ENCODE data around the gene RTRAF. TPM values are rescaled to one million over a fixed set of nuclear protein-coding genes. Genes with fewer than 3 reads are reported as not detected.

RTRAF gene
- total RNA-seq, 4 donors from 2014 or later = 28.2 to 63.5 (median 54.4) TPM

DNA sequence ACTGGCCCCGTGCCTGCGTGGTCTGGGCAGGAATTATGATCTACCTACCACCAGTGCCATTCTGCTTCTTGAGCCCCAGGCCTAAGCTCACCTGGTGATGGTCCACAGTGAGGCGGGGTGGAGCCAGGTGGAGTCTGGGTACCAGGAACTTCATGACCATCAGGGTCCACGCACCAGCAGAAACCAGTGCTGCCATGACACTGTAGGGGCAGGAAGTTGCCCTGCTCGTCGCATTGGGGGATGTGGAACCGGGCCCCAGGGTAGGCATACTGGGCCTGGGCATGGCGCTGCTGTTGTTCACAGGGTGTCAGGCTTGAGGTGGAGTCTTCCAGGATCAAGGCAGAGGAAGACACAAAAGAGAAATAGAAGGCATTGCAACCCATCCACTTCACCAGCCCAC lies 29.6 kb downstream of the RTRAF start:
- DNase-seq (ENCODE audit: low spot score in 2 of 2) = no peak
- Histone ChIP-seq H3K36me3 (no peaks in the 10 kb centered on the region), H3K9me3 (no peaks in the 10 kb centered on the region), H3K27me3 (no peaks in the 10 kb centered on the region), H3K4me1 (peaks cover 12% of the 10 kb centered on the region), H3K4me3 (no peak overlapping the region), H3K27ac (no peak overlapping the region)
- TF ChIP-seq POLR2A (IDR thresholded peaks at IDR 0.05) (no peak), POLR2AphosphoS5 (IDR thresholded peaks at IDR 0.05) (no peak), EP300 (IDR thresholded peaks at IDR 0.05) (no peak)
- TF ChIP-seq, protein P1, sequence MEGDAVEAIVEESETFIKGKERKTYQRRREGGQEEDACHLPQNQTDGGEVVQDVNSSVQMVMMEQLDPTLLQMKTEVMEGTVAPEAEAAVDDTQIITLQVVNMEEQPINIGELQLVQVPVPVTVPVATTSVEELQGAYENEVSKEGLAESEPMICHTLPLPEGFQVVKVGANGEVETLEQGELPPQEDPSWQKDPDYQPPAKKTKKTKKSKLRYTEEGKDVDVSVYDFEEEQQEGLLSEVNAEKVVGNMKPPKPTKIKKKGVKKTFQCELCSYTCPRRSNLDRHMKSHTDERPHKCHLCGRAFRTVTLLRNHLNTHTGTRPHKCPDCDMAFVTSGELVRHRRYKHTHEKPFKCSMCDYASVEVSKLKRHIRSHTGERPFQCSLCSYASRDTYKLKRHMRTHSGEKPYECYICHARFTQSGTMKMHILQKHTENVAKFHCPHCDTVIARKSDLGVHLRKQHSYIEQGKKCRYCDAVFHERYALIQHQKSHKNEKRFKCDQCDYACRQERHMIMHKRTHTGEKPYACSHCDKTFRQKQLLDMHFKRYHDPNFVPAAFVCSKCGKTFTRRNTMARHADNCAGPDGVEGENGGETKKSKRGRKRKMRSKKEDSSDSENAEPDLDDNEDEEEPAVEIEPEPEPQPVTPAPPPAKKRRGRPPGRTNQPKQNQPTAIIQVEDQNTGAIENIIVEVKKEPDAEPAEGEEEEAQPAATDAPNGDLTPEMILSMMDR (IDR thresholded peaks at IDR 0.05) = no peak
- WGBS = 94% methylated on average over 8 of the region's 8 CpGs

GRCh38 chr14:52020161-52020714 lies 30.9 kb downstream of the RTRAF start:
- Histone ChIP-seq H3K27ac (no peak overlapping the region), H3K4me3 (no peak overlapping the region), H3K9me3 (no peaks in the 10 kb centered on the region), H3K36me3 (no peaks in the 10 kb centered on the region), H3K27me3 (no peaks in the 10 kb centered on the region), H3K4me1 (peaks cover 5% of the 10 kb centered on the region)
- TF ChIP-seq POLR2AphosphoS5 (IDR thresholded peaks at IDR 0.05) = no peak
- TF ChIP-seq, protein P1 (IDR thresholded peaks at IDR 0.05) = no peak
- TF ChIP-seq POLR2A (IDR thresholded peaks at IDR 0.05) = no peak
- no peak for TF ChIP-seq EP300 (IDR thresholded peaks at IDR 0.05)
- 72% methylated on average over 5 of the region's 5 CpGs for WGBS
- no peak for DNase-seq (ENCODE audit: low spot score in 2 of 2)

GRCh38 chr14:52020866-52021717 lies 31.7 kb downstream of the RTRAF start:
- DNase-seq (ENCODE audit: low spot score in 2 of 2) = no peak
- H3K27ac ChIP-seq = no peak overlapping the region
- H3K9me3 ChIP-seq = no peaks in the 10 kb centered on the region
- H3K4me3 ChIP-seq = no peak overlapping the region
- WGBS = 67% methylated on average over 7 of the region's 7 CpGs
- no peaks in the 10 kb centered on the region for H3K27me3 ChIP-seq
- H3K4me1 ChIP-seq = peaks cover 5% of the 10 kb centered on the region
- TF ChIP-seq POLR2A (IDR thresholded peaks at IDR 0.05) (no peak), POLR2AphosphoS5 (IDR thresholded peaks at IDR 0.05) (no peak), EP300 (IDR thresholded peaks at IDR 0.05) (no peak)
- TF ChIP-seq, protein P1 (IDR thresholded peaks at IDR 0.05) = no peak
- no peaks in the 10 kb centered on the region for H3K36me3 ChIP-seq

DNA sequence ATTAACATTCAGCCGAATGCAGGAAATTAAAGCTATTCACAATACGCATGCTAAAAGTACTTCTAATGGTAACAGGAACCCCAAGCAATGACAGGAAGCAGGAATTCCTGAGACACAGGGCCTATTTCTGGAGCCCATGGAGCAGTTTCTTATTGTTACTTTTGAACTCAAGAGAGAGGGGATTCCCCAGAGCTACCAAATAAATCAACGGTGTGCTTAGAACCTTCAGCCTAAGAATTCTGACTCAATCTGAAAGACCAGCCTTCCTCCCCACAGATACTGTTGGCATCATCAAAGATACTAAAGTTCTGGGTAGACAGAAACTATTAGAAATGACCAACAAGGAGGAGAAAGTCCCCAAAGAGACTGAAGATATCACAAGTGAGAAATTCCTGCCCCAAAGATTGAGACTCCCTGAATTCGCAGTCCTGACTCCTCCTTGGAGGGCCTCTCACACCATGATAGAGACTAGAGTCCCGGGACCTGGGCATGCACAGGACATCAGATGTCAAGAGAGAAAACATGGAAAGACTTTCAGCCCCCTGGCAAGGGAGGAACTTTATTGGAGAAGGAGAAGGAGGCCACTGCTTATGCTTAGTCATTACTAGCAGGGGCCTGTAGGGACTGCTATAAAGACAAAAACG lies 32.7 kb downstream of the RTRAF start:
- Histone ChIP-seq H3K27me3 (no peaks in the 10 kb centered on the region), H3K4me3 (no peak overlapping the region), H3K4me1 (peaks cover 5% of the 10 kb centered on the region), H3K27ac (no peak overlapping the region), H3K36me3 (no peaks in the 10 kb centered on the region), H3K9me3 (no peaks in the 10 kb centered on the region)
- TF ChIP-seq EP300 (IDR thresholded peaks at IDR 0.05) (no peak), POLR2AphosphoS5 (IDR thresholded peaks at IDR 0.05) (no peak), POLR2A (IDR thresholded peaks at IDR 0.05) (no peak)
- TF ChIP-seq, protein P1 (IDR thresholded peaks at IDR 0.05) = no peak
- no peak for DNase-seq (ENCODE audit: low spot score in 2 of 2)
- WGBS = 71% methylated on average over 6 of the region's 6 CpGs

DNA sequence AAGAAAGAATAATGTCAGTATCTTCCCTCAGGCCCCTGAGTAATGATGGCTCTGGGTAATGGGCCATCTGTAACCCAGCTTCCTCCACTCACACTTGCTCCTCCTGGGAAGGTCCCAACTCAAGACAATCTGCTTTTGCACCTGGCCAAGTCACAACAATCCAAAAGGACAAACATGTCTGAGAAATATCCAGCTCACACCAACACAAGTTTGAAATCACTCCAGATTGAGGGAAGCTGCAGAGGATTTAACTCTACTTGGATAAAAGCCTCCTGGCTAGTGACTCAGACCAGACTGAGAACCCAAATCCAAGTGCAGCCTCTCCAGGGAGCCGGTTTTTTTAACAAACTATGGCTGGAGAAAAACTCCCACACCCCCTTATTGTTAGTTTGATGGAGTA lies 34.2 kb downstream of the RTRAF start:
- TF ChIP-seq, protein P1 (IDR thresholded peaks at IDR 0.05) = no peak
- TF ChIP-seq POLR2A (IDR thresholded peaks at IDR 0.05) (no peak), POLR2AphosphoS5 (IDR thresholded peaks at IDR 0.05) (no peak), EP300 (IDR thresholded peaks at IDR 0.05) (no peak)
- Histone ChIP-seq H3K27me3 (no peaks in the 10 kb centered on the region), H3K36me3 (no peaks in the 10 kb centered on the region), H3K4me1 (peaks cover 5% of the 10 kb centered on the region), H3K27ac (no peak overlapping the region), H3K9me3 (no peaks in the 10 kb centered on the region), H3K4me3 (no peak overlapping the region)
- no peak for DNase-seq (ENCODE audit: low spot score in 2 of 2)
- WGBS = 42% methylated on average over 1 of the region's 1 CpG
